WTC11 (cell line): ENCODE data around the gene PKNOX1.

Experiments used
- ATF3 ChIP-seq: sonication (generic); formaldehyde crosslinking; conservative IDR thresholded peaks from 2 replicates; pipeline ENCODE4 v1.8.1; 2022; ENCODE audit warnings: mild to moderate bottlenecking, missing genetic modification reagents
- CREM ChIP-seq: sonication (generic); formaldehyde crosslinking; IDR thresholded peaks from 2 replicates; pipeline ENCODE4 v1.8.1; 2022; ENCODE audit warnings: mild to moderate bottlenecking, missing genetic modification reagents, moderate library complexity
- TP53 ChIP-seq: sonication (generic); formaldehyde crosslinking; IDR thresholded peaks from 2 replicates; pipeline ENCODE4 v1.8.1; 2023; ENCODE audit warnings: mild to moderate bottlenecking, missing genetic modification reagents
- ZNF138 ChIP-seq: sonication (generic); formaldehyde crosslinking; conservative IDR thresholded peaks from 2 replicates; pipeline ENCODE4 v1.8.1; 2022; ENCODE audit warnings: mild to moderate bottlenecking, moderate library complexity, missing genetic modification reagents
- TF ChIP-seq, protein P1 (sequence below): fragments of 200-600 bp; IDR thresholded peaks from 2 replicates; pipeline ENCODE4 v1.8.0; 2022; ENCODE audit warnings: antibody characterized with exemption

- TF ChIP-seq, protein P1, sequence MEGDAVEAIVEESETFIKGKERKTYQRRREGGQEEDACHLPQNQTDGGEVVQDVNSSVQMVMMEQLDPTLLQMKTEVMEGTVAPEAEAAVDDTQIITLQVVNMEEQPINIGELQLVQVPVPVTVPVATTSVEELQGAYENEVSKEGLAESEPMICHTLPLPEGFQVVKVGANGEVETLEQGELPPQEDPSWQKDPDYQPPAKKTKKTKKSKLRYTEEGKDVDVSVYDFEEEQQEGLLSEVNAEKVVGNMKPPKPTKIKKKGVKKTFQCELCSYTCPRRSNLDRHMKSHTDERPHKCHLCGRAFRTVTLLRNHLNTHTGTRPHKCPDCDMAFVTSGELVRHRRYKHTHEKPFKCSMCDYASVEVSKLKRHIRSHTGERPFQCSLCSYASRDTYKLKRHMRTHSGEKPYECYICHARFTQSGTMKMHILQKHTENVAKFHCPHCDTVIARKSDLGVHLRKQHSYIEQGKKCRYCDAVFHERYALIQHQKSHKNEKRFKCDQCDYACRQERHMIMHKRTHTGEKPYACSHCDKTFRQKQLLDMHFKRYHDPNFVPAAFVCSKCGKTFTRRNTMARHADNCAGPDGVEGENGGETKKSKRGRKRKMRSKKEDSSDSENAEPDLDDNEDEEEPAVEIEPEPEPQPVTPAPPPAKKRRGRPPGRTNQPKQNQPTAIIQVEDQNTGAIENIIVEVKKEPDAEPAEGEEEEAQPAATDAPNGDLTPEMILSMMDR, result no peak
- TF ChIP-seq ZNF138 (CRISPR knock-in tag) (no peak), TP53 (CRISPR knock-in tag) (no peak), CREM (CRISPR knock-in tag) (no peak), ATF3 (CRISPR knock-in tag) (no peak)
Observed at GRCh38 chr21:43034826-43035225, 60.5 kb downstream of the PKNOX1 start.
